ENCODE results near the gene CACNA1D. TPM values are rescaled to one million over a fixed set of nuclear protein-coding genes. Genes with fewer than 3 reads are reported as not detected.

The CACNA1D gene
- total RNA-seq, 1 donor from 2014 or later = 2.8 TPM

GRCh38 chr3:53795789-53796560 lies 301.6 kb downstream of the CACNA1D start:
- Mint-ChIP-seq H3K4me3 (no peak overlapping the region), H3K27ac (no peak overlapping the region), H3K36me3 (no peaks in the 10 kb centered on the region), H3K4me1 (peaks cover 17% of the 10 kb centered on the region), H3K9me3 (no peaks in the 10 kb centered on the region), H3K27me3 (ENCODE audit: low read depth) (no peaks in the 10 kb centered on the region)
- DNase-seq (ENCODE audit: low spot score in 2 of 2, unreplicated experiment in 2 of 2) = no peak
- TF ChIP-seq CTCF (IDR thresholded peaks at IDR 0.05; ENCODE audit: unreplicated experiment) = no peak

- H3K27me3 Mint-ChIP-seq (ENCODE audit: low read depth) = no peaks in the 10 kb centered on the region
- no peak for TF ChIP-seq CTCF (IDR thresholded peaks at IDR 0.05; ENCODE audit: unreplicated experiment)
- no peak overlapping the region for H3K4me3 Mint-ChIP-seq
- peaks cover 17% of the 10 kb centered on the region for H3K4me1 Mint-ChIP-seq
- H3K27ac Mint-ChIP-seq = no peak overlapping the region
- DNase-seq (ENCODE audit: low spot score in 2 of 2, unreplicated experiment in 2 of 2) = no peak
- no peaks in the 10 kb centered on the region for H3K9me3 Mint-ChIP-seq
- H3K36me3 Mint-ChIP-seq = no peaks in the 10 kb centered on the region
Observed at GRCh38 chr3:53798144-53798543, 303.7 kb downstream of the CACNA1D start.

- Mint-ChIP-seq H3K4me1 (peaks cover 15% of the 10 kb centered on the region), H3K27me3 (ENCODE audit: low read depth) (no peaks in the 10 kb centered on the region), H3K27ac (no peak overlapping the region), H3K9me3 (no peaks in the 10 kb centered on the region), H3K4me3 (no peak overlapping the region), H3K36me3 (no peaks in the 10 kb centered on the region)
- no peak for DNase-seq (ENCODE audit: low spot score in 2 of 2, unreplicated experiment in 2 of 2)
- TF ChIP-seq CTCF (IDR thresholded peaks at IDR 0.05; ENCODE audit: unreplicated experiment) = no peak
Observed at GRCh38 chr3:53799338-53799865, 305.0 kb downstream of the CACNA1D start.

GRCh38 chr3:53800041-53800906 lies 305.9 kb downstream of the CACNA1D start:
- Mint-ChIP-seq H3K4me1 (peaks cover 15% of the 10 kb centered on the region), H3K27ac (no peak overlapping the region), H3K27me3 (ENCODE audit: low read depth) (peaks cover 4% of the 10 kb centered on the region), H3K36me3 (no peaks in the 10 kb centered on the region), H3K4me3 (no peak overlapping the region), H3K9me3 (no peaks in the 10 kb centered on the region)
- TF ChIP-seq CTCF (IDR thresholded peaks at IDR 0.05; ENCODE audit: unreplicated experiment) = no peak
- no peak for DNase-seq (ENCODE audit: low spot score in 2 of 2, unreplicated experiment in 2 of 2)

- peaks cover 10% of the 10 kb centered on the region for H3K4me1 Mint-ChIP-seq
- no peak for DNase-seq (ENCODE audit: low spot score in 2 of 2, unreplicated experiment in 2 of 2)
- H3K27me3 Mint-ChIP-seq (ENCODE audit: low read depth) = peaks cover 4% of the 10 kb centered on the region
- no peak overlapping the region for H3K4me3 Mint-ChIP-seq
- no peak for TF ChIP-seq CTCF (IDR thresholded peaks at IDR 0.05; ENCODE audit: unreplicated experiment)
- no peaks in the 10 kb centered on the region for H3K9me3 Mint-ChIP-seq
- no peak overlapping the region for H3K27ac Mint-ChIP-seq
- no peaks in the 10 kb centered on the region for H3K36me3 Mint-ChIP-seq
Observed at GRCh38 chr3:53801319-53801718, 306.9 kb downstream of the CACNA1D start.
